ENCODE measurements around the gene F10. TPM values are rescaled to one million over a fixed set of nuclear protein-coding genes. Genes with fewer than 3 reads are reported as not detected.

F10 gene
- total and polyA plus RNA-seq, 2 of the 13 experiments (the other 11 are each of a cell fraction or from before 2014, with no cell fraction given) = 58.4 to 237 TPM

DNA sequence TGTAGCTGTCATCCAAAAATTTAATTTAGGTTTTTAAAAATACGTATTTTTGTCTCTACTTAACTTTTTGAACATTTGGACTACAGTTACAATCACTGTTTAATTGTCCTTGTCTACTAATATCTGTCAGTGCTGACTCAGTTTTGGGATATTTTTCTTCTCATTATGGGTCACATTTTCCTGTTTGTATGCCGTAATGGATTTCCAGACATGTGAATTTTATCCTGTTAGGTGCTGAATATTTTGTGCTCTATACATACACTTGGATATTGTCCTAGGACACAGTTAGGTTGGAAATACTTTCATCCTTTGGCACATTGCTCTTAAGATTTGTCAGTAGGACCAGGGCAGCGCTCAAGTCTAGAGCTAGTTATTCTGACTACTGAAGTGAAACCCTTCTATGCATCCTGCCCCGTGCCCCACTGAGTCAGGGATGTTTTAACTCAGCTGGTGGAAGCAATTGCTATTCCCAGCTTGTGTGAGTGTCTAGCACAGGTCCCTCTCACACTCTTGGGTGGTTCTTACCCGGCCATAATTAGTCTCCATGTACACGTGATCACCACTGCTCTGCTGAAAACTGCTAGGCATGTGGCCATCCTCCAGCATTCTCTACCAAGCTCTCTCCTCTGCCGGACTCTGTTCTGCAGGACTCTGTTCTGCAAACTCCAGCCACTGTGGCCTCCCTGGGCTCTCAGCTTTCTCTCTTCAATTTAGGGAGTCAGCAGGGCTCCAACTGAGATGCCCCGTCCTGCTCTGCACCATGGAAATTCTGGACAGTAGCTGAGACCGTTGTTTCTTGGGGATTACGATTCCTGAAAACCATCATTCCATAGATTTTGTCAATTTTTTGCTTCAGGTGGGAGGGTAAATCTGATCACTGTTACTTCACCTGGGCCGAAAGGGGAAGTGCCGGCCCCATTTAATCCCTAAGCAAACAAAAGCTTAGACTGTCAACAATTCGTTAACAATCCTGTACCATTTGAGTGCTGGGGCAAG lies 47.0 kb downstream of the F10 start (continued):
- TF ChIP-seq, protein P1, sequence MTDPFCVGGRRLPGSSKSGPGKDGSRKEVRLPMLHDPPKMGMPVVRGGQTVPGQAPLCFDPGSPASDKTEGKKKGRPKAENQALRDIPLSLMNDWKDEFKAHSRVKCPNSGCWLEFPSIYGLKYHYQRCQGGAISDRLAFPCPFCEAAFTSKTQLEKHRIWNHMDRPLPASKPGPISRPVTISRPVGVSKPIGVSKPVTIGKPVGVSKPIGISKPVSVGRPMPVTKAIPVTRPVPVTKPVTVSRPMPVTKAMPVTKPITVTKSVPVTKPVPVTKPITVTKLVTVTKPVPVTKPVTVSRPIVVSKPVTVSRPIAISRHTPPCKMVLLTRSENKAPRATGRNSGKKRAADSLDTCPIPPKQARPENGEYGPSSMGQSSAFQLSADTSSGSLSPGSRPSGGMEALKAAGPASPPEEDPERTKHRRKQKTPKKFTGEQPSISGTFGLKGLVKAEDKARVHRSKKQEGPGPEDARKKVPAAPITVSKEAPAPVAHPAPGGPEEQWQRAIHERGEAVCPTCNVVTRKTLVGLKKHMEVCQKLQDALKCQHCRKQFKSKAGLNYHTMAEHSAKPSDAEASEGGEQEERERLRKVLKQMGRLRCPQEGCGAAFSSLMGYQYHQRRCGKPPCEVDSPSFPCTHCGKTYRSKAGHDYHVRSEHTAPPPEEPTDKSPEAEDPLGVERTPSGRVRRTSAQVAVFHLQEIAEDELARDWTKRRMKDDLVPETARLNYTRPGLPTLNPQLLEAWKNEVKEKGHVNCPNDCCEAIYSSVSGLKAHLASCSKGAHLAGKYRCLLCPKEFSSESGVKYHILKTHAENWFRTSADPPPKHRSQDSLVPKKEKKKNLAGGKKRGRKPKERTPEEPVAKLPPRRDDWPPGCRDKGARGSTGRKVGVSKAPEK (CRISPR knock-in tag; IDR thresholded peaks at IDR 0.05; ENCODE audit: borderline replicate concordance) = no peak; the same call in 1 of the 2 replicates
- TF ChIP-seq AKAP8 (CRISPR knock-in tag; IDR thresholded peaks at IDR 0.05) = no peak
- TF ChIP-seq, protein P2, sequence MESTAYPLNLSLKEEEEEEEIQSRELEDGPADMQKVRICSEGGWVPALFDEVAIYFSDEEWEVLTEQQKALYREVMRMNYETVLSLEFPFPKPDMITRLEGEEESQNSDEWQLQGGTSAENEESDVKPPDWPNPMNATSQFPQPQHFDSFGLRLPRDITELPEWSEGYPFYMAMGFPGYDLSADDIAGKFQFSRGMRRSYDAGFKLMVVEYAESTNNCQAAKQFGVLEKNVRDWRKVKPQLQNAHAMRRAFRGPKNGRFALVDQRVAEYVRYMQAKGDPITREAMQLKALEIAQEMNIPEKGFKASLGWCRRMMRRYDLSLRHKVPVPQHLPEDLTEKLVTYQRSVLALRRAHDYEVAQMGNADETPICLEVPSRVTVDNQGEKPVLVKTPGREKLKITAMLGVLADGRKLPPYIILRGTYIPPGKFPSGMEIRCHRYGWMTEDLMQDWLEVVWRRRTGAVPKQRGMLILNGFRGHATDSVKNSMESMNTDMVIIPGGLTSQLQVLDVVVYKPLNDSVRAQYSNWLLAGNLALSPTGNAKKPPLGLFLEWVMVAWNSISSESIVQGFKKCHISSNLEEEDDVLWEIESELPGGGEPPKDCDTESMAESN (CRISPR knock-in tag; conservative IDR thresholded peaks at IDR 0.05) = 0 out of 2 replicates have a peak, but pooled peaks have one; percentile 33
- no peak for TF ChIP-seq RORA (CRISPR knock-in tag; IDR thresholded peaks at IDR 0.05)
- TF ChIP-seq XRCC5 (optimal IDR thresholded peaks at IDR 0.05; ENCODE audit: low read length) = no peak
- TF ChIP-seq ZNF615 (CRISPR knock-in tag; IDR thresholded peaks at IDR 0.05; ENCODE audit: borderline replicate concordance) = no peak
- TF ChIP-seq, protein P3, sequence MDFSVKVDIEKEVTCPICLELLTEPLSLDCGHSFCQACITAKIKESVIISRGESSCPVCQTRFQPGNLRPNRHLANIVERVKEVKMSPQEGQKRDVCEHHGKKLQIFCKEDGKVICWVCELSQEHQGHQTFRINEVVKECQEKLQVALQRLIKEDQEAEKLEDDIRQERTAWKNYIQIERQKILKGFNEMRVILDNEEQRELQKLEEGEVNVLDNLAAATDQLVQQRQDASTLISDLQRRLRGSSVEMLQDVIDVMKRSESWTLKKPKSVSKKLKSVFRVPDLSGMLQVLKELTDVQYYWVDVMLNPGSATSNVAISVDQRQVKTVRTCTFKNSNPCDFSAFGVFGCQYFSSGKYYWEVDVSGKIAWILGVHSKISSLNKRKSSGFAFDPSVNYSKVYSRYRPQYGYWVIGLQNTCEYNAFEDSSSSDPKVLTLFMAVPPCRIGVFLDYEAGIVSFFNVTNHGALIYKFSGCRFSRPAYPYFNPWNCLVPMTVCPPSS (IDR thresholded peaks at IDR 0.05) = no peak
- TF ChIP-seq ZNF496 (CRISPR knock-in tag; IDR thresholded peaks at IDR 0.05; ENCODE audit: insufficient replicate concordance) = no peak
- TF ChIP-seq NR2F2 (IDR thresholded peaks at IDR 0.05; ENCODE audit: borderline replicate concordance, low read depth) = 0 out of 2 replicates have a peak, but pooled peaks have one; percentile 47
- TF ChIP-seq, protein P4, sequence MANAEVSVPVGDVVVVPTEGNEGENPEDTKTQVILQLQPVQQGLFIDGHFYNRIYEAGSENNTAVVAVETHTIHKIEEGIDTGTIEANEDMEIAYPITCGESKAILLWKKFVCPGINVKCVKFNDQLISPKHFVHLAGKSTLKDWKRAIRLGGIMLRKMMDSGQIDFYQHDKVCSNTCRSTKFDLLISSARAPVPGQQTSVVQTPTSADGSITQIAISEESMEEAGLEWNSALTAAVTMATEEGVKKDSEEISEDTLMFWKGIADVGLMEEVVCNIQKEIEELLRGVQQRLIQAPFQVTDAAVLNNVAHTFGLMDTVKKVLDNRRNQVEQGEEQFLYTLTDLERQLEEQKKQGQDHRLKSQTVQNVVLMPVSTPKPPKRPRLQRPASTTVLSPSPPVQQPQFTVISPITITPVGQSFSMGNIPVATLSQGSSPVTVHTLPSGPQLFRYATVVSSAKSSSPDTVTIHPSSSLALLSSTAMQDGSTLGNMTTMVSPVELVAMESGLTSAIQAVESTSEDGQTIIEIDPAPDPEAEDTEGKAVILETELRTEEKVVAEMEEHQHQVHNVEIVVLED (CRISPR knock-in tag; IDR thresholded peaks at IDR 0.05; ENCODE audit: borderline replicate concordance) = no peak; the same call in 1 of the 2 replicates
- no peak for TF ChIP-seq ADNP (CRISPR knock-in tag; IDR thresholded peaks at IDR 0.05)
- TF ChIP-seq, protein P5, sequence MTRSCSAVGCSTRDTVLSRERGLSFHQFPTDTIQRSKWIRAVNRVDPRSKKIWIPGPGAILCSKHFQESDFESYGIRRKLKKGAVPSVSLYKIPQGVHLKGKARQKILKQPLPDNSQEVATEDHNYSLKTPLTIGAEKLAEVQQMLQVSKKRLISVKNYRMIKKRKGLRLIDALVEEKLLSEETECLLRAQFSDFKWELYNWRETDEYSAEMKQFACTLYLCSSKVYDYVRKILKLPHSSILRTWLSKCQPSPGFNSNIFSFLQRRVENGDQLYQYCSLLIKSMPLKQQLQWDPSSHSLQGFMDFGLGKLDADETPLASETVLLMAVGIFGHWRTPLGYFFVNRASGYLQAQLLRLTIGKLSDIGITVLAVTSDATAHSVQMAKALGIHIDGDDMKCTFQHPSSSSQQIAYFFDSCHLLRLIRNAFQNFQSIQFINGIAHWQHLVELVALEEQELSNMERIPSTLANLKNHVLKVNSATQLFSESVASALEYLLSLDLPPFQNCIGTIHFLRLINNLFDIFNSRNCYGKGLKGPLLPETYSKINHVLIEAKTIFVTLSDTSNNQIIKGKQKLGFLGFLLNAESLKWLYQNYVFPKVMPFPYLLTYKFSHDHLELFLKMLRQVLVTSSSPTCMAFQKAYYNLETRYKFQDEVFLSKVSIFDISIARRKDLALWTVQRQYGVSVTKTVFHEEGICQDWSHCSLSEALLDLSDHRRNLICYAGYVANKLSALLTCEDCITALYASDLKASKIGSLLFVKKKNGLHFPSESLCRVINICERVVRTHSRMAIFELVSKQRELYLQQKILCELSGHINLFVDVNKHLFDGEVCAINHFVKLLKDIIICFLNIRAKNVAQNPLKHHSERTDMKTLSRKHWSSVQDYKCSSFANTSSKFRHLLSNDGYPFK (CRISPR knock-in tag; IDR thresholded peaks at IDR 0.05; ENCODE audit: borderline replicate concordance) = no peak
- TF ChIP-seq DPF2 (CRISPR knock-in tag; IDR thresholded peaks at IDR 0.05; ENCODE audit: borderline replicate concordance, low read depth) = peak; percentile 42; the same call in 1 of the 2 replicates
- no peak for TF ChIP-seq ZNF562 (CRISPR knock-in tag; IDR thresholded peaks at IDR 0.05; ENCODE audit: borderline replicate concordance)
